NT2/D1 (cell line): ENCODE data around the gene TRAPPC6A.

Experiments used
- DNase-seq: peaks from one replicate; pipeline ENCODE4 v3.0.0-alpha.2; 2011; ENCODE audit warnings: low read depth, low spot score
- H3K27me3 ChIP-seq: 2 replicates; pipeline ENCODE4 v1.6.0; 2011; ENCODE audit warnings: mild to moderate bottlenecking; ENCODE audit not compliant: insufficient read length, insufficient read depth
- H3K36me3 ChIP-seq: 2 replicates; pipeline ENCODE4 v1.6.1; 2011; ENCODE audit warnings: mild to moderate bottlenecking, low read length, mixed read lengths; ENCODE audit not compliant: insufficient read depth, insufficient read length
- H3K4me1 ChIP-seq: 2 replicates; pipeline ENCODE4 v1.5.1; 2011; ENCODE audit not compliant: insufficient read depth, insufficient read length
- H3K4me3 ChIP-seq: 2 replicates; pipeline ENCODE4 v1.5.1; 2011; ENCODE audit warnings: low read depth; ENCODE audit not compliant: insufficient read length
- H3K9ac ChIP-seq: 2 replicates; pipeline ENCODE4 v1.6.0; 2011; ENCODE audit warnings: low read depth; ENCODE audit not compliant: insufficient read length
- H3K9me3 ChIP-seq: 2 replicates; pipeline ENCODE4 v1.5.1; 2011; ENCODE audit warnings: mild to moderate bottlenecking, low read length; ENCODE audit not compliant: insufficient read depth
- SUZ12 ChIP-seq: IDR thresholded peaks from 2 replicates; pipeline ENCODE4 v1.6.1; 2011; ENCODE audit not compliant: insufficient read length, insufficient read depth; ENCODE audit errors: extremely low read depth
- YY1 ChIP-seq: IDR thresholded peaks from 2 replicates; pipeline ENCODE4 v1.6.1; 2011; ENCODE audit not compliant: insufficient read length, insufficient read depth
- ZNF274 ChIP-seq: IDR thresholded peaks from 2 replicates; pipeline ENCODE4 v1.6.1; 2011; ENCODE audit warnings: mild to moderate bottlenecking, low read depth, low read length

TRAPPC6A gene

GRCh38 chr19:45149129-45149528, 28.9 kb downstream of the TRAPPC6A start:
- peaks cover 31% of the 10 kb centered on the region for H3K4me1 ChIP-seq
- H3K9ac ChIP-seq = no peak overlapping the region
- H3K36me3 ChIP-seq = peaks cover 48% of the 10 kb centered on the region
- H3K9me3 ChIP-seq = no peaks in the 10 kb centered on the region
- no peak overlapping the region for H3K4me3 ChIP-seq
- peaks cover 22% of the 10 kb centered on the region for H3K27me3 ChIP-seq
- no peak for DNase-seq
- TF ChIP-seq SUZ12 (no peak), ZNF274 (no peak), YY1 (no peak)

DNA sequence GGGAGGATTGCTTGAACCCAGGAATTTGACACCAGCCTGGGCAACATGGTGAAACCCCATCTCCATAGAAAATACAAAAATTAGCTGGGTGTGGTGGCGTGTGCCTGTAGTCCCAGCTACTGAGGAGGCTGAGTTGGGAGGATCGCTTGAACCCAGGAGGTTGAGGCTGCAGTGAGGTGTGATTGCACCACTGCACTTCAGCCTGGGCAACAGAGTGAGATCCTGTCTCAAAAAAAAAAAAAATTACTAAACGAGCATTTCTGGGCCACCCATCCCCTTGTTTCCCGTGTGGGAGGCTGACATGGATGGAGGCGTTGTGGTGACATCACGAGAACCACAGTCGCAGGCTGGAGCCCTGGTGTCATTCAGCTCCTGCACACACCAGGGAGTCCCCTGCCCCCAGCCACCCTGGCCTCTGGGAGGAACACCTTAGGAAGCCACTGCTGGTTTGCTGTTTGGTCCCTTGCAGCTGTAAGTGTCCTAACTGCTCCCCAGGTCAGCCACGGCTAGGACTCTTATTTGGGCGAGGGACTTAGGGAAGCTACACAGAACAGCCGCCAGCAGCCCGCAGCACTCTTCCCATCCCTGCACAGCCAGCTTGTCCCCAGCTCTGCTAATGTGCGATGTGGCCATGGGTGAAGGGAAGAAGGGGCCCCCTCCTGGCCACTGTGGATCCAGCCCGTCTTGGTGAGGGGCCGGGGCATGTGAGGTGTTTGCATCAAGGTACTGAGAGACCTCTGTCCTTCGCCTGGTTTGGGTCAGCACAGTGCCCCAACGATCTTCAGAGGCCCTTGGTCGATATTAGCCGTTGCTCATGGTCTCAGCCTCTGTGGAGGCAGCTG, 30.0 kb downstream of the TRAPPC6A start:
- H3K4me1 ChIP-seq = peaks cover 26% of the 10 kb centered on the region
- TF ChIP-seq SUZ12 (no peak), YY1 (no peak), ZNF274 (no peak)
- no peaks in the 10 kb centered on the region for H3K9me3 ChIP-seq
- DNase-seq = no peak
- no peak overlapping the region for H3K9ac ChIP-seq
- peaks cover 51% of the 10 kb centered on the region for H3K36me3 ChIP-seq
- peaks cover 12% of the 10 kb centered on the region for H3K27me3 ChIP-seq
- H3K4me3 ChIP-seq = no peak overlapping the region

GRCh38 chr19:45146741-45147205, 31.3 kb downstream of the TRAPPC6A start:
- peaks cover 55% of the 10 kb centered on the region for H3K36me3 ChIP-seq
- H3K4me1 ChIP-seq = peaks cover 27% of the 10 kb centered on the region
- no peak for DNase-seq
- no peak overlapping the region for H3K9ac ChIP-seq
- H3K4me3 ChIP-seq = no peak overlapping the region
- H3K9me3 ChIP-seq = no peaks in the 10 kb centered on the region
- TF ChIP-seq YY1 = no peak
- no peak for TF ChIP-seq ZNF274
- no peak for TF ChIP-seq SUZ12
- no peaks in the 10 kb centered on the region for H3K27me3 ChIP-seq

DNA sequence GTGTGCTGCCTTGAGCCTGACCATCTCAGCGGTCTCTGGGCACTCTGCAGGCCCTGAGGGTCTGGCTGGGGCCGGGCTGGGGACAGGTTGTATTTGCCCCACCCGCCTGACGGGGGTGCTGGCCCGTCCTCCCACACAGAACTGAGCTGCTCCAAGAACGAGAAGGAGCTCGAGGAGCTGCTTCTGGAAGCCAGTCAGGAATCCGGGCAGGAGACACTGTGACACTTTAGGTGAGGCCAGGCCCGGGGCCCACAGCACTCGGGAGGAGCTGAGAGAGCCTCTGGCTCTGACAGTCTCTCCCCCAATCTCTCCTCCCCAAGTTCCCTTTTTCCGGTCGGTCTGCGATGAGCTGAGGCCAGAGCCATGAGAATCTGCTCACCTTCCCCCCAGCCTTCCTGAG, 31.8 kb downstream of the TRAPPC6A start:
- Histone ChIP-seq H3K9ac (no peak overlapping the region), H3K4me1 (peaks cover 24% of the 10 kb centered on the region), H3K4me3 (no peak overlapping the region), H3K36me3 (peaks cover 58% of the 10 kb centered on the region), H3K27me3 (no peaks in the 10 kb centered on the region), H3K9me3 (no peaks in the 10 kb centered on the region)
- TF ChIP-seq SUZ12 = no peak
- no peak for TF ChIP-seq YY1
- TF ChIP-seq ZNF274 = no peak
- DNase-seq = no peak

GRCh38 chr19:45145270-45146189, 32.5 kb downstream of the TRAPPC6A start:
- DNase-seq = no peak
- no peaks in the 10 kb centered on the region for H3K27me3 ChIP-seq
- H3K4me3 ChIP-seq = no peak overlapping the region
- H3K36me3 ChIP-seq = peaks cover 58% of the 10 kb centered on the region
- peaks cover 18% of the 10 kb centered on the region for H3K4me1 ChIP-seq
- no peaks in the 10 kb centered on the region for H3K9me3 ChIP-seq
- TF ChIP-seq YY1 = no peak
- no peak for TF ChIP-seq ZNF274
- TF ChIP-seq SUZ12 = no peak
- H3K9ac ChIP-seq = no peak overlapping the region

DNA sequence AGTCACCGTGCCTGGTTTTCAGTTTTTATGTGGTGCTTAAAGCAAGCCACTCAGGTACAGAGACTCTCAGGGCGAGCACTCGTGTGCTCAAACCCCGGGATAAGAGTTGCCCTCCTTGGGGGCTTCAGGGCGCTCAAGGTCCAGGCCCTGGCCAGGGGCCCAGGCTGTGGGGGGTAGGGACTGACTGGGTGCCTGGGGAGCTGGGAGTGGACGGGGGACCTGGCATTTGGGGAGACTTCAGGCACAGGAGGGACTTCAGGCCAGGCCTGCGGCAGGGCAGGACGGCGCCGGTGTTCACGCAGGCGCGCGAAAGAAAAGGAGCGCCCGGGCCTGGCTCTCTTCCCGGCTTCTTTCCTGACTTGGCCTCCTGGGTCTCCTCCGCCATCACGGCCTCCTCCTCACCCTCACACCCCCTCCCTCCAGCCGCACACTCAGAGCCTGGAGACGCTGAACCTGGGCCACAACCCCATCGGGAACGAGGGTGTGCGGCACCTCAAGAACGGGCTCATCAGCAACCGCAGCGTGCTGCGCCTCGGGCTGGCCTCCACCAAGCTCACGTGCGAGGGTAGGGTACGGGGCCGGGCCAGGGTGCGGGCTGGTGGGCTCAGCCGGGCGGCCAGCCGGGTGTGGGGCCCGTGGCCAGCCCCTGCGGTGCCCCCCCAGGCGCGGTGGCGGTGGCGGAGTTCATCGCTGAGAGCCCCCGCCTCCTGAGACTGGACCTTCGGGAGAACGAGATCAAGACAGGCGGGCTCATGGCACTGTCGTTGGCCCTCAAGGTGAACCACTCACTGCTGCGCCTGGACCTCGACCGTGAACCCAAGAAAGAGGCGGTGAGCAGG, 33.4 kb downstream of the TRAPPC6A start:
- no peaks in the 10 kb centered on the region for H3K27me3 ChIP-seq
- no peak for DNase-seq
- H3K9ac ChIP-seq = no peak overlapping the region
- TF ChIP-seq ZNF274 (no peak), SUZ12 (no peak), YY1 (no peak)
- H3K4me3 ChIP-seq = no peak overlapping the region
- no peaks in the 10 kb centered on the region for H3K9me3 ChIP-seq
- H3K36me3 ChIP-seq = peaks cover 57% of the 10 kb centered on the region
- H3K4me1 ChIP-seq = peaks cover 16% of the 10 kb centered on the region
